IMR-90 (cell line): ENCODE measurements around the gene OSBPL6.

Experiments used
- CHD1 ChIP-seq: IDR thresholded peaks from 2 replicates; pipeline ENCODE4 v1.6.1; 2012; ENCODE audit warnings: low read depth, low read length, improper control_type of control experiment
- POLR2A ChIP-seq: IDR thresholded peaks from 2 replicates; pipeline ENCODE4 v1.6.1; 2012; ENCODE audit warnings: mild to moderate bottlenecking, low read depth, low read length
- RAD21 ChIP-seq: IDR thresholded peaks from 2 replicates; pipeline ENCODE4 v1.6.1; 2012; ENCODE audit warnings: low read length, improper control_type of control experiment
- RFX5 ChIP-seq: IDR thresholded peaks from 2 replicates; pipeline ENCODE4 v1.8.0; 2012; ENCODE audit warnings: low read depth, mild to moderate bottlenecking, low read length, moderate library complexity
- TF ChIP-seq, protein P1 (sequence below): fragments of 150-350 bp; IDR thresholded peaks from 2 replicates; pipeline ENCODE4 v1.6.1; 2016; ENCODE audit warnings: low read depth, mild to moderate bottlenecking, low read length, moderate library complexity, borderline replicate concordance
- TF ChIP-seq, protein P2 (sequence below): conservative IDR thresholded peaks from 2 replicates; pipeline ENCODE4 v1.5.1; 2012; ENCODE audit warnings: mild to moderate bottlenecking, low read depth, low read length, improper control_type of control experiment

DNA sequence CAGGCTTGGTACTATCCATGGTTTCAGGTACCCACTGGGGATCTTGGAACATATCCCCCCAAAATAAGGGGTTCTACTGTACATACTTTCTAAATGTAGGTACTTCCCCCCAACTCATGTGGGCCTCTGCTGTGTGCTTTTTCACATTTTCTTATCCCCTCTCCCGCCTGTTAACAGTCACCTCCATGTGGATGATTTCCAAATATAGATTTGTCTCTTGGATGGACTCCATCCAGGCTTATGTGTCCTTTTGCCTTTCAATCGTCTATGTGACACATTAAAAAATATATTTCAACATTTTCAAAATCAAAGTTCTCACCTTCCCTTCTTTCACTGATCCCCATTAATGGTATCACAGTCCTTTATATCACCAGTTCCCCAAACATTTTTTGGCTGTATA is 44.4 kb downstream of the OSBPL6 start:
- TF ChIP-seq, protein P1, sequence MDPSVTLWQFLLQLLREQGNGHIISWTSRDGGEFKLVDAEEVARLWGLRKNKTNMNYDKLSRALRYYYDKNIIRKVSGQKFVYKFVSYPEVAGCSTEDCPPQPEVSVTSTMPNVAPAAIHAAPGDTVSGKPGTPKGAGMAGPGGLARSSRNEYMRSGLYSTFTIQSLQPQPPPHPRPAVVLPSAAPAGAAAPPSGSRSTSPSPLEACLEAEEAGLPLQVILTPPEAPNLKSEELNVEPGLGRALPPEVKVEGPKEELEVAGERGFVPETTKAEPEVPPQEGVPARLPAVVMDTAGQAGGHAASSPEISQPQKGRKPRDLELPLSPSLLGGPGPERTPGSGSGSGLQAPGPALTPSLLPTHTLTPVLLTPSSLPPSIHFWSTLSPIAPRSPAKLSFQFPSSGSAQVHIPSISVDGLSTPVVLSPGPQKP = no peak
- TF ChIP-seq, protein P2, sequence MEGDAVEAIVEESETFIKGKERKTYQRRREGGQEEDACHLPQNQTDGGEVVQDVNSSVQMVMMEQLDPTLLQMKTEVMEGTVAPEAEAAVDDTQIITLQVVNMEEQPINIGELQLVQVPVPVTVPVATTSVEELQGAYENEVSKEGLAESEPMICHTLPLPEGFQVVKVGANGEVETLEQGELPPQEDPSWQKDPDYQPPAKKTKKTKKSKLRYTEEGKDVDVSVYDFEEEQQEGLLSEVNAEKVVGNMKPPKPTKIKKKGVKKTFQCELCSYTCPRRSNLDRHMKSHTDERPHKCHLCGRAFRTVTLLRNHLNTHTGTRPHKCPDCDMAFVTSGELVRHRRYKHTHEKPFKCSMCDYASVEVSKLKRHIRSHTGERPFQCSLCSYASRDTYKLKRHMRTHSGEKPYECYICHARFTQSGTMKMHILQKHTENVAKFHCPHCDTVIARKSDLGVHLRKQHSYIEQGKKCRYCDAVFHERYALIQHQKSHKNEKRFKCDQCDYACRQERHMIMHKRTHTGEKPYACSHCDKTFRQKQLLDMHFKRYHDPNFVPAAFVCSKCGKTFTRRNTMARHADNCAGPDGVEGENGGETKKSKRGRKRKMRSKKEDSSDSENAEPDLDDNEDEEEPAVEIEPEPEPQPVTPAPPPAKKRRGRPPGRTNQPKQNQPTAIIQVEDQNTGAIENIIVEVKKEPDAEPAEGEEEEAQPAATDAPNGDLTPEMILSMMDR = no peak
- TF ChIP-seq POLR2A (no peak), RAD21 (no peak), CHD1 (no peak), RFX5 (no peak)
